OCI-LY7 (cell line): ENCODE data around the gene FHDC1. TPM values are rescaled to one million over a fixed set of nuclear protein-coding genes. Genes with fewer than 3 reads are reported as not detected.

Experiments
- BruUV-seq: library from RNA; stranded (reverse); fragments of 400-500 nt; replicated peaks from 2 replicates; lab custom pipeline; 2021; lab: Mats Ljungman, UMichigan
- CTCF ChIA-PET: fragments of 300-600 bp; sonication (Branson Sonifier 250); formaldehyde crosslinking; loops from one replicate; lab custom pipeline; 2022; ENCODE audit warnings: antibody characterized with exemption; ENCODE audit not compliant: unreplicated experiment; lab: Charles Lee
- POLR2A ChIA-PET: fragments of 300-600 bp; sonication (Branson Sonifier 250); formaldehyde crosslinking; loops from one replicate; lab custom pipeline; 2022; ENCODE audit warnings: antibody characterized with exemption; lab: Charles Lee
- DNase-seq: peaks from one replicate; pipeline ENCODE4 v3.0.0-alpha.2; 2015; ENCODE audit warnings: low spot score
- H2AFZ ChIP-seq: fragments of 200-600 bp; sonication (generic), shearing (Covaris generic); 2 replicates; pipeline ENCODE4 v1.6.1; 2014; ENCODE audit warnings: mild to moderate bottlenecking, antibody characterized with exemption, low read length, moderate library complexity
- H3K27ac ChIP-seq: fragments of 200-600 bp; sonication (generic); 2 replicates; pipeline ENCODE4 v1.5.1; 2014; ENCODE audit warnings: mixed run types, low read depth, mild to moderate bottlenecking, moderate library complexity, low read length, inconsistent platforms; ENCODE audit not compliant: poor library complexity, severe bottlenecking
- H3K36me3 ChIP-seq: fragments of 200-600 bp; sonication (generic); 2 replicates; pipeline ENCODE4 v1.6.1; 2014; ENCODE audit warnings: mild to moderate bottlenecking, antibody characterized with exemption, low read length, moderate library complexity, mixed read lengths; ENCODE audit not compliant: insufficient read depth
- H3K4me1 ChIP-seq: fragments of 200-600 bp; sonication (generic); 2 replicates; pipeline ENCODE4 v1.5.1; 2014; ENCODE audit warnings: mild to moderate bottlenecking, low read length; ENCODE audit not compliant: insufficient read depth, poor library complexity, severe bottlenecking
- H3K4me2 ChIP-seq: fragments of 200-600 bp; sonication (generic); 2 replicates; pipeline ENCODE4 v1.6.1; 2014; ENCODE audit warnings: mild to moderate bottlenecking, low read length
- H3K4me3 ChIP-seq: fragments of 200-600 bp; sonication (generic); 2 replicates; pipeline ENCODE4 v1.5.1; 2014; ENCODE audit warnings: mild to moderate bottlenecking, low read depth, low read length; ENCODE audit not compliant: poor library complexity, severe bottlenecking
- H3K79me2 ChIP-seq: fragments of 200-600 bp; sonication (generic); 2 replicates; pipeline ENCODE4 v1.6.1; 2016; ENCODE audit warnings: low read depth, mild to moderate bottlenecking, low read length, moderate library complexity, mixed read lengths; ENCODE audit not compliant: insufficient read depth
- H3K9me2 ChIP-seq: fragments of 200-600 bp; sonication (generic); 2 replicates; pipeline ENCODE4 v1.6.1; 2016; ENCODE audit warnings: mild to moderate bottlenecking, low read length, mixed read lengths; ENCODE audit not compliant: insufficient read depth
- H3K9me3 ChIP-seq: fragments of 200-600 bp; sonication (generic); 2 replicates; pipeline ENCODE4 v1.6.1; 2014; ENCODE audit warnings: mild to moderate bottlenecking, mixed run types, low read length, mixed read lengths
- H4K20me1 ChIP-seq: fragments of 200-600 bp; sonication (generic); 2 replicates; pipeline ENCODE4 v1.6.1; 2014; ENCODE audit warnings: mild to moderate bottlenecking, antibody characterized with exemption, low read length, moderate library complexity, mixed read lengths; ENCODE audit not compliant: insufficient read depth
- EZH2phosphoT487 ChIP-seq: fragments of 200-600 bp; sonication (generic); IDR thresholded peaks from 2 replicates; pipeline ENCODE4 v1.6.1; 2018; ENCODE audit warnings: low read depth, borderline replicate concordance, mild to moderate bottlenecking, mixed run types, antibody characterized with exemption, low read length, moderate library complexity, mixed read lengths
- intact Hi-C: fragments of 100-400 bp; cut with micrococcal nuclease; formaldehyde crosslinking; loops from one replicate; pipeline ENCODE4 v1.10.0; 2022; ENCODE audit not compliant: unreplicated experiment
- total RNA-seq, 2 experiments: library from RNA; depleted of rRNA in 1 of 2; stranded (reverse); fragments of >200 nt in 1 of 2; shearing (Covaris generic) in 1 of 2; gene quantifications; 2 replicates each; pipeline ENCODE4 v1.2.3, GENCODE V29; 2014 to 2022
- TF ChIP-seq, protein P1 (sequence below): fragments of 200-600 bp; sonication (generic); conservative IDR thresholded peaks from 2 replicates; pipeline ENCODE4 v1.5.1; 2014; ENCODE audit warnings: mild to moderate bottlenecking, antibody characterized with exemption, low read length, moderate library complexity, mixed read lengths

FHDC1 gene
- total RNA-seq, 2 experiments from 2014 or later, result 0.04 to 0.13 TPM

DNA sequence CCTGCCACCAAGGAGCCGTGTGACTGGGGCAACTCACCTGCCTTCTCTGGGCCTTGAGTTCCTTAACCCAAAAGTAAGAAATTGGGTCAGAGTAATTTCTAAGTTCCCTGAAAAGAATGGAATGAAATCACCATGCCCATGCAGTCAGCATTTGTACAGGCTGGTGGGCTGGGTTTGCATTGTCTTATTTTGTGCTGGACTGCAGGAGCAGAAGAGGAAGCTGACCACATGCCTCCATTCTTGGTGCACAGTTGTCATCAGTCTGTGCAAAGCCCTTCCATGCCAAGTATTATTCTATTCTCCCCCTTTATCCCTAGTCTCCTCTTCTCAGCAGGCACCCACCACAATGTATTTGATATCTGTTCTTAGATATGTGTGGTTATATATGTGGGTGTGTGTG is 56.3 kb downstream of the FHDC1 start:
- no peaks in the 10 kb centered on the region for H3K9me3 ChIP-seq
- no peaks in the 10 kb centered on the region for H3K36me3 ChIP-seq
- ChIA-PET CTCF (no interaction called here), POLR2A (no interaction called here)
- no peak overlapping the region for H3K27ac ChIP-seq
- no peaks in the 10 kb centered on the region for H3K4me1 ChIP-seq
- no TSS peak for BruUV-seq
- intact Hi-C loops, result no loop called here
- H3K4me3 ChIP-seq, result no peak overlapping the region
- no peaks in the 10 kb centered on the region for H4K20me1 ChIP-seq
- no peaks in the 10 kb centered on the region for H3K9me2 ChIP-seq
- no peak overlapping the region for H2AFZ ChIP-seq
- H3K4me2 ChIP-seq, result no peak overlapping the region
- no peak for DNase-seq
- TF ChIP-seq EZH2phosphoT487, result no peak
- TF ChIP-seq, protein P1, sequence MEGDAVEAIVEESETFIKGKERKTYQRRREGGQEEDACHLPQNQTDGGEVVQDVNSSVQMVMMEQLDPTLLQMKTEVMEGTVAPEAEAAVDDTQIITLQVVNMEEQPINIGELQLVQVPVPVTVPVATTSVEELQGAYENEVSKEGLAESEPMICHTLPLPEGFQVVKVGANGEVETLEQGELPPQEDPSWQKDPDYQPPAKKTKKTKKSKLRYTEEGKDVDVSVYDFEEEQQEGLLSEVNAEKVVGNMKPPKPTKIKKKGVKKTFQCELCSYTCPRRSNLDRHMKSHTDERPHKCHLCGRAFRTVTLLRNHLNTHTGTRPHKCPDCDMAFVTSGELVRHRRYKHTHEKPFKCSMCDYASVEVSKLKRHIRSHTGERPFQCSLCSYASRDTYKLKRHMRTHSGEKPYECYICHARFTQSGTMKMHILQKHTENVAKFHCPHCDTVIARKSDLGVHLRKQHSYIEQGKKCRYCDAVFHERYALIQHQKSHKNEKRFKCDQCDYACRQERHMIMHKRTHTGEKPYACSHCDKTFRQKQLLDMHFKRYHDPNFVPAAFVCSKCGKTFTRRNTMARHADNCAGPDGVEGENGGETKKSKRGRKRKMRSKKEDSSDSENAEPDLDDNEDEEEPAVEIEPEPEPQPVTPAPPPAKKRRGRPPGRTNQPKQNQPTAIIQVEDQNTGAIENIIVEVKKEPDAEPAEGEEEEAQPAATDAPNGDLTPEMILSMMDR, result no peak
- H3K79me2 ChIP-seq, result no peaks in the 10 kb centered on the region

DNA sequence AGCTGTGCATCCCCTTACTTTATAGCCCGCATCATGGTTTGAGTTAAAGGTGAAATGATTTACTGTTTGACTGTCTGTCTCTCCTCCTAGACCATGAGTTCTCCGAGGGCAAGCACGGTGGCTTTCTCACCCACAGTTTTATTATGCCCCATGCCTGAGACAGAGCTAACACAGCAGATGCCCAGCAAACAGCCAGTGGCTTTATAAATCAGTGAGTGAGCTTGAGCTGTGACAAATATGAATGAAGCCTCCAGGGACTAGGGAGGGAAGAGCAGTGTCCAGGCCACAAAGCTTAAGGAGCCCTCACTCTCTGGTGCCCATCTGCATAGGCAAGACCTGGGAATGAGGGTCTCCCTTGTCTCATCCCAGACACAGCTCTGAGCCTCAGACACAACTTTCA is 57.9 kb downstream of the FHDC1 start:
- Histone ChIP-seq H3K4me1 (no peaks in the 10 kb centered on the region), H3K9me2 (no peaks in the 10 kb centered on the region), H2AFZ (no peak overlapping the region), H3K4me2 (no peak overlapping the region), H4K20me1 (no peaks in the 10 kb centered on the region), H3K79me2 (no peaks in the 10 kb centered on the region), H3K9me3 (no peaks in the 10 kb centered on the region), H3K4me3 (no peak overlapping the region), H3K36me3 (no peaks in the 10 kb centered on the region), H3K27ac (no peak overlapping the region)
- TF ChIP-seq, protein P1, result no peak
- TF ChIP-seq EZH2phosphoT487, result no peak
- no TSS peak for BruUV-seq
- ChIA-PET CTCF (no interaction called here), POLR2A (interaction anchor here (0.7 to 1.2 kb wide), 2 partner anchors 14 to 733 kb away, joined by 3 to 5 read pairs; no protein-coding TSS in a partner anchor)
- intact Hi-C loops, result no loop called here
- DNase-seq, result no peak

DNA sequence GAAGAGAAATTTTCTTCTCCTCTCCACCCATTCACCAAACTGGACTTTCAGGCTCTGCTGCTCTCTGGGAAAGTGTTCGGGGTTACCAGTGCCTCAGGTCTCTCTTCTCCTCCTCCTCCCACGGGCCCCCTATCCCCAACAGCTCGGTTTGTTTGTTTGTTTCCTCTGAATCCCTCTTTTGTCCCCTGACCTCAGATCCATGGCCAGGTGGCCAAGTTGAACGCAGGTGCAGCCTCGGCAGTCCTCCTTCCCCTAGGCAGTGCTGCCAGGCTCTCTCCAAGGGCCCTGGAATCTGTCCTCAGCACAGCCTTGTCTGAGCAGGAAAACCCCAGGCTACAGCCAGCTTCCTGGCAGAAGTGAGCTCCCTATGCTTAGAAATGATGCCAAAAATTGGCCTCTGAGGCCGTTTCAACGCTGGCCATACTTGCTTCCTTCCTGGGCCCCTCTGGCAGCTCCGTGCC is 60.0 kb downstream of the FHDC1 start:
- Histone ChIP-seq H3K36me3 (no peaks in the 10 kb centered on the region), H3K79me2 (no peaks in the 10 kb centered on the region), H3K27ac (no peak overlapping the region), H3K9me2 (no peaks in the 10 kb centered on the region), H3K4me2 (no peak overlapping the region), H3K9me3 (no peaks in the 10 kb centered on the region), H3K4me1 (no peaks in the 10 kb centered on the region), H2AFZ (no peak overlapping the region), H3K4me3 (no peak overlapping the region), H4K20me1 (no peaks in the 10 kb centered on the region)
- intact Hi-C loops, result no loop called here
- TF ChIP-seq, protein P1, result no peak
- no peak for TF ChIP-seq EZH2phosphoT487
- BruUV-seq, result no TSS peak
- POLR2A ChIA-PET, result interaction anchor here (0.6 kb wide), 1 partner anchor 12 kb away, joined by 5 read pairs; no protein-coding TSS in a partner anchor
- CTCF ChIA-PET, result no interaction called here
- DNase-seq, result no peak
